GM19438 (cell line): ENCODE data around the gene SFT2D1.
A peak's percentile ranks its signal among the peaks of the same experiment; 100 is the strongest.
"Not testable (repeated sequence)": the region's sequence is repeated elsewhere in the genome, so short reads cannot be mapped to it uniquely, and the experiment has no call there.

Experiments
- ATAC-seq: cut with Tn5 transposase; IDR thresholded peaks from one replicate; pipeline ENCODE4 v1.9.1; 2021; ENCODE audit warnings: low read depth; ENCODE audit not compliant: unreplicated experiment

SFT2D1 gene

DNA sequence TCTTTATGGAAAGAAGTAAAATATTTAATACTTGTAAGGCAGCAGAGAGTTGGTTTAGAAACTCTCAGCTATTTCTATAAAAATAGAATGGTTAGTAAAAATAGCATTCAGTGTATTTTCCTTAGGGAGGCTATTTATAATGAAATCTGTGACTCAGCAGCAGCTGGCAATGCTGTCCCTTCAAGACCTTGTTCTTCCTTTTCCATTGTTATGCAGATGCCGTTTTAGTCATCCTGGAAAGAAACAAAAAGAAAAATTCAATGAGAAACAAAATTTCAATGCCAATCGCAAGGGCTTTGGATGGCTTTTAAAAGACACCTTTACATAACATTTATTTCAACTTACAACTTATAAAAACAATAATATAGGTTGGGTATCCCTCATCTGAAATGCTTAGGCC, 22.9 kb upstream of the SFT2D1 start:
- ATAC-seq = no peak

DNA sequence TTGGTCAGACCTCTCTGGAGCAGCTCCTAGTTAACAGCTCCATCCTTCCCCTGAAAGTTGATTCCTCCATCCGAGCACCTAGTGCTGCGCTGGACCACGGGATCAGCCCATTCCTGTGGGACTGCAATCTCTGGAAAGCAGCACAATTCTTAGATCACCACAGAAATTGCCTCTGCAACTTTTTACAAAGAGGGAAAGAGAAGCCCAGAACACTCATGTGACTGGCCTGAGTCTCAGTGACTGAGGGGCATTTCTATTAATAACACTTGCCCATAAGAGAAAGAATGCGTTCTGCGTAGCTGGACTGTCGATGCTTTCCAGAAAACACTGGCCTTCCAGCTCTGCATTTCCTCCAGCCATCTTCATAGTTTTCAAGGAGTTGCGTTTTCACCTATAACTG, 22.1 kb upstream of the SFT2D1 start:
- no peak for ATAC-seq

DNA sequence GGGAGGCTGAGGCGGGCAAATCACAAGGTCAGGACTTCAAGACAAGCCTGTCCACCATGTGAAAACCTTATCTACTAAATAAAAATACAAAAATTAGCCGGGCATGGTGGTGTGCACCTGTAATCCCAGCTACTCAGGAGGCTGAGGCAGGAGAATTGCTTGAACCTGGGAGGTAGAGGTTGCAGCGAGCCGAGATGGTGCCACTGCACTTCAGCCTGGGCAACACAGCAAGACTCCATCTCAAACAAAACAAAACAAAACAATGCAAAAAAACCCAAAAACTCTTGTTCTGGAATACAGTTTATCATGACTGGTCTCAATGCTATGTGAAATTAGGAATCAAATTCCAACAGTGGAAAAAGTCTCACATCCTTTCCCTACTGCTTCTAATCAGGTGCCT, 20.1 kb upstream of the SFT2D1 start:
- ATAC-seq = not testable (repeated sequence)

DNA sequence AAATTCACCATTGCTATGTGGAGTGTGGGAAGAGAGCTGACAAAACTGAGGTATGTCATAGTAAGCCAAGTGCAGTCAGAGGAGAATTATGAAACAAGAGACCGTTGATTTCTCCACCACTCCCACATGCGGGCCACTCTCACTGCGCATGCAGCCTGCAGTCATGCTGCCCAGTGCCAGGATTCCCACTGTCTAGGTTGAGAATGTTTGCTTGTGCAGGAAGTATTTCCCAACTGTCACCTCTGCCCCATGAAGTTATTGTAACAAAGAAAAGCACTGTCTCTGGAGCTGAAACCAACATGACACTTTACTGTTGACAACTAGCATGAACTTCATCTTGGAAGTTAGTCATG, 18.7 kb upstream of the SFT2D1 start:
- no peak for ATAC-seq

DNA sequence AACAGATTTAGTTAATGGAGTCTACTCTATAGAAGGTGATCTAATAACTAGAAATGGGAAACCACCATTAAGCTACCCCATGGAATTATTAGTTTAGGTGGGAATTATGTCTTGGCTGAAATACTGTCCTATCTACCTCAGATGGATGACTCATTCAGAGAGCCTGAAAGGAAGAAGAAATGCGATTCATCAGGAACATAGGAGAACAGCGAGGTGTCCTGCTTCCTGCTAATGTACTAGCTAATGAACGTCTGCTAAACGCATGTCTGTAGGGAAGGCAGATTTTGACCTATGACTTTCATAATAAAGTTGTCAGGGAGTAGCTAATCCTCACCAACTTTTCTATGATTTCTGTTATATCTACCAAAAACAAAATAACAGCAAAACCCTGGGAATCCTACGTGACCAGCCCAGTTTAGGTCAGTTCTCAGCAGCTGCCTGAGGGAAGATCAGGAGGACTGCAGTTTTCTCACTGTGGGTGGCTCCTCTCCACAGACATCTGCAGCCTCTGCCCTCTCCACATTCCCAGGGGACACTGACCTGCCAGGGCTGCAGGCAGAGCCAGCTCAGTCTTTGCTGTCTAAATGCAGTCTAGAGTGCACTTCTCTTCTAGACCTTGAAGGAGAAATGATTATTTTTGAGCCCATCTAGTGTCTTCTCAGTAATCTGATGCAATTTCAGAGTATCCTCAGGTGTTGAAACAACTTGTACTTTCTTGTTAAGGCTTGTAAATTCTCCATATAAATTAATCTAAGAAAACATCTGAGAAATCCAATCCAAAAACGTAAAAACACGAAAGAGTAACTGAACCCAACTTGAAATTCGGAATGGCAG, 18.1 kb upstream of the SFT2D1 start:
- no peak for ATAC-seq

DNA sequence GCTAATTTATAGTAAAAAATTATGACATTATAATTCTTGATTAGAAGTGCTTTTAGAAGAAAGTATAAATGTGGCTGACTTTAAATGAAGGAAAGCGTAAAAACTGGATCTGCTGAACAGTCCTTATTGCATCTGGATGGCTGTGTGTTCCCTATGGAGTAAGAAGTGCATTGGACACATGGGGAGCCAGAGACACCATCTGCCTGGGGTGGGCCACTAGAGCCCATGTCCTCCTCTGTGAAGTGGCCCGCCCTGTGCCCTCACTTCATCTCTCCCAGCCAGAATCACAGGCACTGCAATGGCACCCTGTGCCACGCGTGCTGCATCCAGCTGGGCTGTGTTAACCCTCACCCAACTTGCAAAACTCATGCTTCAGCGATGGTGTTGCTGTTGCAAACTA, 13.2 kb upstream of the SFT2D1 start:
- ATAC-seq = no peak

- ATAC-seq = no peak
These were observed 12.6 kb upstream of the SFT2D1 start for GRCh38 chr6:166354965-166355364.

GRCh38 chr6:166354143-166354542, 11.8 kb upstream of the SFT2D1 start:
- no peak for ATAC-seq

- ATAC-seq = no peak
These were observed 11.2 kb upstream of the SFT2D1 start for GRCh38 chr6:166353507-166353906.

- ATAC-seq = no peak
These were observed 10.6 kb upstream of the SFT2D1 start for GRCh38 chr6:166352923-166353322.

DNA sequence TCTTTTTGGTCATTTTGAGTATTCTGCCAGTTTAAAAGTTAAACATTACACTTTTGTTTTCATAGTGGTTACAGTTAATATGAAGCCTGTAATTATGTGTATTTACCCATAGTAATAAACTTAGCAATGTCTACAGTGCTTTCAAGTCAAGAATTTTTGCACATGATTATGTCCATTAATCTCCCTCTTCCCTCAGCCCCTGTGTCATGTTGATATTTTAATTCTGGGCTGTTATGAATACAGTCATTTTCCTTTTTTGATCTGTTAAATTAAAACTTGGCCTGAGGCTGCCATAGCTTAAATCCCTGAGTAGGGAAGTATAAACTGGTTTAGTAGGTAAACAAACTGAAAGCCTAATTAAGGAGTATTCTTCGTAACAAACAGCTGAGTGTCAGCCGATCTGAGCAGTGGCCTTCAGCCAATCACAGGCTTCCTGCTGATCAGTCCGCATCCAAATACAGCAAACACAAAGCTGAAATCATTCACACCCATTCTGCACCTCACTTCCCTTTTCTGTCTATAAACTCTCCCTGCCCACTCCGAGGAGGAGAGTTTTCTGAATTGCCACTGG, 9.5 kb upstream of the SFT2D1 start:
- peak; percentile 70 for ATAC-seq

DNA sequence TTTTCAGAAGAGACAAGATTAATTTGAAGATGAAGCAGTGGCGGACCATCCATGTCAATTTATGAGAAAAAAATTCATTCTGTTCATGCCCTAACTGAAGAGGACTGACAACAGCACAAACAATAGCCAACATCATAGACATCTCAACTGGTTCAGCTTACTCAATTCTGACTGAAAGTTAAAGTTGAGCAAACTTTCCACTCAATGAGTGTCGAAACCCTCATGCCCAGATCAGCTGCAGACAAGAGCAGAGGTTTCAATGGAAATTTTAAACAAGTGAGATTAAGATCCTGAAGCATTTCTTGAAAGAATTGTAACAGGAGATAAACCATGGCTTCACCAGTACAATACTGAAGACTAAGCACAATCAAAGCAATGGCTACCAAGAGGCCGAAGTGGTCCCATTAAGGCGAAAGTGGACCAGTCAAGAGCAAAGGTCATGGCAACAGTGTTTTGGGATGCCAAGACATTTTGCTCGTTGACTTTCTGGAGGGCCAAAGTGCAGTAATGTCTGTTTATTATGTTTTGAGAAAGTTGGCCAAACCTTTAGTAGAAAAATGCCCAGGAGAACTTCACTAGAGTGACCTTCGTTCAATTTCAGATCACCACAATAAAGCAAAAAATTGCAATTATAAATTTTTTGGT, 6.1 kb upstream of the SFT2D1 start:
- ATAC-seq = no peak

DNA sequence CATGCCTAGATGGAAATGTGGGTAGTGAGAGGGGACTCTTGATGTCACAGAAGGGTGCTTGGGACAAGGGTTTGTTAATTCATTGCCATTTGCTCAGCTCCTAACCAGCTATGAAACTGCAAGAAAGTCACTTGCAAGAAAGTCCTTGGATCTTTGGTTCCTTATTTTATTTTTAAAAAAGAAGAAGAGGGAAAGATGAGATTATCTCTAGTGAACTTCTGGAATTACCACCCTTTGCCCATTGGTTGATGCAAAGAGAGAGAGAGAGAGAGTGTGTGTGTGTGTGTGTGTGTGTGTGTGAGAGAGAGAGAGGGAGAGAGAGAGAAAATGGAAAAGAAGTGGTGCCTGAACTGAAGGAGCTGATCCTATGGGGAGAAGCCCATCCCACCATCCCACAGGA, 4.6 kb upstream of the SFT2D1 start:
- ATAC-seq = no peak

GRCh38 chr6:166346449-166346848, 4.1 kb upstream of the SFT2D1 start:
- ATAC-seq = no peak

GRCh38 chr6:166345672-166346071, 3.3 kb upstream of the SFT2D1 start:
- ATAC-seq = not testable (repeated sequence)

DNA sequence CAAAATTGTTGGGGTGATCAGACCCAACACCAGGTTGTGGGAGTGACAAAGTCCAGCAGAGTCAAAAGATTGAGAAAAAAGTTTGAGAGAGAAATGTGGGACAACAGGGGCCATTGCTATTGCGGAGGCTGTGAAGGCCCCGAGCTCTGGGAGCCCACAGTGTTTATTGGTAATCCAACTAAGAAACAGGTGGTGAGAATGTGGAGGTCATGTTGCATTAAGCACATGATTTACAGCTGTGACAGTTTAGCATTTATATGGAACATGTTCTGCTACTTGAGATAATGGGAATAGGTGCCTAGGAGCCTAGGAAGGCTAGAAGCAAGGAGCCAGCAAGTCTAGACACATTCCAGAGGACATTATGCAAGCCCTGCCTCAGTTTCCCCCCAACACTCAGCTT, 2.6 kb upstream of the SFT2D1 start:
- ATAC-seq = not testable (repeated sequence)

- no peak for ATAC-seq
These were observed 1.9 kb upstream of the SFT2D1 start for GRCh38 chr6:166344240-166344639.

DNA sequence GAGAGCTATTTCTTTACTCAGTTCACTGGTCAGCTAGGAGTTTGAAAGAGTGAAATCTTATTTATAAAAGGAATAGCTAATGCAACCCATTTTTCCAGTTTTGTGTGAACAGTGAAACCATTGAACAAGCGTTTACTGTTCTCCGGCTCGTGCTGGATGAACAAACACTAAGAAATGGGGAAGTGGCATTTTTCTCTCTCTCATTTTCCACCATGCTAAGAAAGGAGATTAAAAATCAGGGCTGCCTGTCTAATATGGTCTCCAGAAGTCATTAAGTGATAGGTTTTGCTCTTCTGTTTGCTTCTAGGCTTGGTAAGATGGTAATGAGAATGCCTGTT, 774 bp upstream of the SFT2D1 start:
- ATAC-seq = peak; percentile 26

- ATAC-seq = peak; percentile 6
These were observed 382 bp downstream of the SFT2D1 start for GRCh38 chr6:166341977-166342348.

DNA sequence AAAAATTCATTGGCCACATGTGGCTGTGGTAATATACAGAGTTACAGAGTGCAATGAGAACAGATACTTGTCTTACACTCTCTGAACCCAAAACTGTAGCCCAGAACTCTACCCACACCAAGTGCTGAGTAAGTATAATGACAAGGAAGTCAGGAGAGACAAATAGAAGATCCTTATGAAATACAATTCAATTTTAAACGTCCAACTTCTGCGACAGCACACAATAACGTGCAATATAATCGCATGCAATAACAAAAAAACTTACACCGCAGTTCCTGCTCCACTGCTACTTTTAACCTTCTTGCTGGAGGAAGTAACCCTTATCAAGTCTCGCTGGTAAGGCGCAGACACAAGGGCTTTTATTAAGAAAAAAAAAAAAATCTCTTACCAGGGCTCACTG, 881 bp downstream of the SFT2D1 start:
- no peak for ATAC-seq

GRCh38 chr6:166338854-166339253, 3.5 kb downstream of the SFT2D1 start:
- no peak for ATAC-seq

- no peak for ATAC-seq
These were observed 5.5 kb downstream of the SFT2D1 start for GRCh38 chr6:166336847-166337246.
